A549 (cell line): ENCODE results near the gene PRSS35. TPM values are rescaled to one million over a fixed set of nuclear protein-coding genes. Genes with fewer than 3 reads are reported as not detected.

ENCODE experiments used
- ATAC-seq, 2 experiments: fragments of 200-7000 bp in 1 of 2; fragments of >200 bp in 1 of 2; cut with Nextera tagmentation in 1 of 2; cut with Tn5 transposase in 1 of 2; 3 replicates each; pipeline versions ENCODE4 v1.8.0 to v1.9.1; 2018 to 2020; ENCODE audit warnings: mild to moderate bottlenecking in 1 of 2, moderate library complexity in 1 of 2
- CTCF ChIA-PET: fragments of 300-600 bp; sonication (Branson Sonifier 250); formaldehyde crosslinking; extraction: SDS; loops from one replicate; lab custom pipeline; 2021; ENCODE audit warnings: antibody characterized with exemption, inconsistent platforms; lab: Yijun Ruan, JAX
- POLR2A ChIA-PET: fragments of 350-600 bp; formaldehyde crosslinking; extraction: SDS; loops from one replicate; lab custom pipeline; 2021; ENCODE audit warnings: antibody characterized with exemption, inconsistent platforms; lab: Yijun Ruan, JAX
- DNase-seq, 2 experiments: peaks; one replicate each; pipeline versions ENCODE4 v3.0.0 to v3.0.0-alpha.2; 2011 to 2016; ENCODE audit warnings: low read depth in 1 of 2, low spot score in 1 of 2
- FAIRE-seq: peaks from 2 replicates; lab custom pipeline; 2011; peaks lifted over from hg19 to GRCh38; lab: Jason Lieb, UNC
- H3K27ac ChIP-seq, 2 experiments: fragments of >200 bp; sonication (Bioruptor Twin); formaldehyde crosslinking; 3 replicates each; pipeline ENCODE4 v1.5.1; 2016 to 2017
- H3K4me1 ChIP-seq: fragments of >200 bp; sonication (Bioruptor Twin); formaldehyde crosslinking; 3 replicates; pipeline ENCODE4 v1.6.1; 2016
- H3K4me2 ChIP-seq: fragments of >200 bp; sonication (Bioruptor Twin); formaldehyde crosslinking; 3 replicates; pipeline ENCODE4 v1.6.1; 2016
- H3K4me3 ChIP-seq: fragments of >200 bp; sonication (Bioruptor Twin); formaldehyde crosslinking; 3 replicates; pipeline ENCODE4 v1.5.1; 2016
- H3K9me3 ChIP-seq: fragments of >200 bp; sonication (Bioruptor Twin); formaldehyde crosslinking; 3 replicates; pipeline ENCODE4 v1.6.1; 2016
- CBX8 ChIP-seq: fragments of 200-600 bp; sonication (generic); IDR thresholded peaks from 2 replicates; pipeline ENCODE4 v1.6.1; 2016
- CEBPB ChIP-seq, 2 experiments: fragments of >200 bp in 1 of 2; sonication (Bioruptor Twin) in 1 of 2; formaldehyde crosslinking in 1 of 2; IDR thresholded peaks; 2 replicates each; pipeline ENCODE4 v1.6.1; 2012 to 2016
- CHD2 ChIP-seq: fragments of 150-350 bp; IDR thresholded peaks from 2 replicates; pipeline ENCODE4 v1.6.1; 2014; ENCODE audit warnings: low read length; ENCODE audit not compliant: partially characterized antibody
- EHMT2 ChIP-seq: fragments of 200-600 bp; sonication (generic); IDR thresholded peaks from 2 replicates; pipeline ENCODE4 v1.6.1; 2016; ENCODE audit warnings: antibody characterized with exemption, low read depth, mild to moderate bottlenecking, moderate library complexity
- EP300 ChIP-seq, 2 experiments: fragments of >200 bp; sonication (Bioruptor Twin); formaldehyde crosslinking; IDR thresholded peaks; 2 replicates in 1 of 2; 3 replicates in 1 of 2; pipeline ENCODE4 v1.6.1; 2016 to 2017
- FOSB ChIP-seq: fragments of 250-450 bp; sonication (Bioruptor Pico); IDR thresholded peaks from 2 replicates; pipeline ENCODE4 v1.5.0; 2020; ENCODE audit warnings: mild to moderate bottlenecking, moderate library complexity
- FOXS1 ChIP-seq: fragments of 250-450 bp; sonication (Bioruptor Pico); IDR thresholded peaks from 2 replicates; pipeline ENCODE4 v1.5.0; 2020; ENCODE audit warnings: mild to moderate bottlenecking, moderate library complexity
- GATA3 ChIP-seq: IDR thresholded peaks from 2 replicates; pipeline ENCODE4 v1.6.1; 2012; ENCODE audit warnings: borderline replicate concordance
- HDAC2 ChIP-seq: fragments of 200-600 bp; sonication (generic); IDR thresholded peaks from 2 replicates; pipeline ENCODE4 v1.6.1; 2016
- HOXB5 ChIP-seq: fragments of 250-450 bp; sonication (Bioruptor Pico); IDR thresholded peaks from 2 replicates; pipeline ENCODE4 v1.5.0; 2020; ENCODE audit warnings: mild to moderate bottlenecking, moderate library complexity
- KDM5A ChIP-seq: fragments of 200-600 bp; sonication (generic); IDR thresholded peaks from 2 replicates; pipeline ENCODE4 v1.6.1; 2016; ENCODE audit warnings: antibody characterized with exemption, mild to moderate bottlenecking
- MAFK ChIP-seq: fragments of 450-650 bp; IDR thresholded peaks from 2 replicates; pipeline ENCODE4 v1.6.1; 2014; ENCODE audit not compliant: partially characterized antibody
- MYC ChIP-seq: IDR thresholded peaks from 2 replicates; pipeline ENCODE4 v1.6.1; 2012; ENCODE audit warnings: mild to moderate bottlenecking, inconsistent platforms, low read length, improper control_type of control experiment, borderline replicate concordance
- NFE2L2 ChIP-seq: fragments of 150-350 bp; conservative IDR thresholded peaks from 2 replicates; pipeline ENCODE4 v1.6.1; 2014; ENCODE audit warnings: low read length
- NPAS2 ChIP-seq: fragments of 250-450 bp; sonication (Bioruptor Pico); IDR thresholded peaks from 2 replicates; pipeline ENCODE4 v1.8.0; 2022; ENCODE audit warnings: mild to moderate bottlenecking, moderate library complexity, borderline replicate concordance
- NR3C1 ChIP-seq: fragments of >200 bp; sonication (Bioruptor Twin); formaldehyde crosslinking; IDR thresholded peaks from 3 replicates; pipeline ENCODE4 v1.6.1; 2017
- POLR2AphosphoS2 ChIP-seq: conservative IDR thresholded peaks from 2 replicates; pipeline ENCODE4 v1.6.1; 2012; ENCODE audit warnings: low read length, improper control_type of control experiment, inconsistent platforms
- RARB ChIP-seq: fragments of 250-450 bp; sonication (Bioruptor Pico); IDR thresholded peaks from 2 replicates; pipeline ENCODE4 v1.8.0; 2021; ENCODE audit warnings: mild to moderate bottlenecking, moderate library complexity
- RNF2 ChIP-seq: fragments of 200-600 bp; sonication (generic); IDR thresholded peaks from 2 replicates; pipeline ENCODE4 v1.6.1; 2016; ENCODE audit warnings: low read depth, mild to moderate bottlenecking, antibody characterized with exemption, moderate library complexity, borderline replicate concordance
- SREBF2 ChIP-seq: fragments of 450-650 bp; IDR thresholded peaks from 2 replicates; pipeline ENCODE4 v1.6.1; 2014; ENCODE audit warnings: mild to moderate bottlenecking, moderate library complexity
- ZFP36 ChIP-seq: fragments of 450-650 bp; IDR thresholded peaks from 2 replicates; pipeline ENCODE4 v1.6.1; 2014; ENCODE audit warnings: borderline replicate concordance; ENCODE audit not compliant: partially characterized antibody
- ZNF302 ChIP-seq: fragments of 250-450 bp; sonication (Bioruptor Pico); IDR thresholded peaks from 2 replicates; pipeline ENCODE4 v1.9.0; 2021; ENCODE audit warnings: inconsistent platforms, mild to moderate bottlenecking, moderate library complexity
- ZSCAN20 ChIP-seq: fragments of 250-450 bp; sonication (Bioruptor Pico); IDR thresholded peaks from 2 replicates; pipeline ENCODE4 v1.8.0; 2022; ENCODE audit warnings: mild to moderate bottlenecking, moderate library complexity
- WGBS: methylation state at CpG from one replicate; pipeline ENCODE4 v1.1.6; 2017; ENCODE audit errors: missing lambda C conversion rate; 5-methylcytosine and 5-hydroxymethylcytosine counted together
- polyA plus RNA-seq, 4 experiments: library from polyadenylated mRNA; depleted of rRNA in 3 of 4; stranded (reverse); fragments of >200 nt; fragmentation: RNase III in 1 of 4; extraction: RNeasy Plus Mini Kit Qiagen cat#74134 plus additional on column Dnase treatment in 1 of 4; gene quantifications; 2 replicates in 3 of 4; 3 replicates in 1 of 4; pipeline ENCODE4 v1.2.3, GENCODE V29; 2011 to 2017
- TF ChIP-seq, protein P1 (sequence below): fragments of 200-600 bp; sonication (generic); IDR thresholded peaks from 2 replicates; pipeline ENCODE4 v1.6.1; 2016; ENCODE audit warnings: antibody characterized with exemption, mild to moderate bottlenecking, moderate library complexity
- TF ChIP-seq, protein P2 (sequence below): IDR thresholded peaks from 2 replicates; pipeline ENCODE4 v1.6.1; 2012
- TF ChIP-seq, protein P3 (sequence below): IDR thresholded peaks from 2 replicates; pipeline ENCODE4 v1.6.1; 2012; ENCODE audit warnings: low read depth, borderline replicate concordance
- TF ChIP-seq, protein P4 (sequence below): fragments of >200 bp; sonication (Bioruptor Twin); formaldehyde crosslinking; IDR thresholded peaks from 3 replicates; pipeline ENCODE4 v1.5.1; 2016

Gene PRSS35
- polyA plus RNA-seq, 2 of the 4 experiments (the other 2 are of a cell fraction): 0.61 to 1.9 TPM

DNA sequence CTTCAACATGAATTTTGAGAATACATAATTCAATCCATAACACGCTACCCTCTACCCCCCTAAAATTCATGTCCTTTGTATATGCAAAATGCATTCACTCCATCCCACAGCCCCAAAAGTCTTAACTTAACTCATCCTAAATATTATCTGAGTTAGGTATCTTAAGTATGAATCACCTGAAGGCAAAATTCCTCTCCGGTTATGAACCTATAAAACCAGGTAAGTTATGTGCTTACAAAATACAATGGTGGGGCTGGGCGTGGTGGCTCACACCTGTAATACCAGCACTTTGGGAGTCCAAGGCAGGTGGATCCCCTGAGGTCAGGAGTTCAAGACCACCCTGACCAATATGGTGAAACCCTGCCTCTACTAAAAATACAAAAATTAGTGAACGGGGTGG, 23.5 kb upstream of the PRSS35 start:
- H3K27ac ChIP-seq: no peak overlapping the region
- TF ChIP-seq ZFP36: no peak
- TF ChIP-seq NR3C1: no peak
- no peak for TF ChIP-seq EP300 (IDR thresholded peaks at IDR 0.05)
- TF ChIP-seq, protein P1, sequence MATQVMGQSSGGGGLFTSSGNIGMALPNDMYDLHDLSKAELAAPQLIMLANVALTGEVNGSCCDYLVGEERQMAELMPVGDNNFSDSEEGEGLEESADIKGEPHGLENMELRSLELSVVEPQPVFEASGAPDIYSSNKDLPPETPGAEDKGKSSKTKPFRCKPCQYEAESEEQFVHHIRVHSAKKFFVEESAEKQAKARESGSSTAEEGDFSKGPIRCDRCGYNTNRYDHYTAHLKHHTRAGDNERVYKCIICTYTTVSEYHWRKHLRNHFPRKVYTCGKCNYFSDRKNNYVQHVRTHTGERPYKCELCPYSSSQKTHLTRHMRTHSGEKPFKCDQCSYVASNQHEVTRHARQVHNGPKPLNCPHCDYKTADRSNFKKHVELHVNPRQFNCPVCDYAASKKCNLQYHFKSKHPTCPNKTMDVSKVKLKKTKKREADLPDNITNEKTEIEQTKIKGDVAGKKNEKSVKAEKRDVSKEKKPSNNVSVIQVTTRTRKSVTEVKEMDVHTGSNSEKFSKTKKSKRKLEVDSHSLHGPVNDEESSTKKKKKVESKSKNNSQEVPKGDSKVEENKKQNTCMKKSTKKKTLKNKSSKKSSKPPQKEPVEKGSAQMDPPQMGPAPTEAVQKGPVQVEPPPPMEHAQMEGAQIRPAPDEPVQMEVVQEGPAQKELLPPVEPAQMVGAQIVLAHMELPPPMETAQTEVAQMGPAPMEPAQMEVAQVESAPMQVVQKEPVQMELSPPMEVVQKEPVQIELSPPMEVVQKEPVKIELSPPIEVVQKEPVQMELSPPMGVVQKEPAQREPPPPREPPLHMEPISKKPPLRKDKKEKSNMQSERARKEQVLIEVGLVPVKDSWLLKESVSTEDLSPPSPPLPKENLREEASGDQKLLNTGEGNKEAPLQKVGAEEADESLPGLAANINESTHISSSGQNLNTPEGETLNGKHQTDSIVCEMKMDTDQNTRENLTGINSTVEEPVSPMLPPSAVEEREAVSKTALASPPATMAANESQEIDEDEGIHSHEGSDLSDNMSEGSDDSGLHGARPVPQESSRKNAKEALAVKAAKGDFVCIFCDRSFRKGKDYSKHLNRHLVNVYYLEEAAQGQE: no peak
- no peak for TF ChIP-seq CHD2
- no peak for TF ChIP-seq MAFK
- TF ChIP-seq MYC: no peak
- no peak for TF ChIP-seq FOXS1 (CRISPR knock-in tag)
- no peak for TF ChIP-seq HDAC2
- TF ChIP-seq, protein P2, sequence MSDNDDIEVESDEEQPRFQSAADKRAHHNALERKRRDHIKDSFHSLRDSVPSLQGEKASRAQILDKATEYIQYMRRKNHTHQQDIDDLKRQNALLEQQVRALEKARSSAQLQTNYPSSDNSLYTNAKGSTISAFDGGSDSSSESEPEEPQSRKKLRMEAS: no peak
- no peak for TF ChIP-seq SREBF2
- CTCF ChIA-PET: no interaction called here
- FAIRE-seq (no peak), ATAC-seq (no peak), DNase-seq (no peak)
- H3K9me3 ChIP-seq: no peaks in the 10 kb centered on the region
- H3K4me2 ChIP-seq: no peak overlapping the region
- no peak overlapping the region for H3K4me3 ChIP-seq
- POLR2A ChIA-PET: no interaction called here
- WGBS: 78% methylated on average over 4 of the region's 4 CpGs
- H3K4me1 ChIP-seq: no peaks in the 10 kb centered on the region

DNA sequence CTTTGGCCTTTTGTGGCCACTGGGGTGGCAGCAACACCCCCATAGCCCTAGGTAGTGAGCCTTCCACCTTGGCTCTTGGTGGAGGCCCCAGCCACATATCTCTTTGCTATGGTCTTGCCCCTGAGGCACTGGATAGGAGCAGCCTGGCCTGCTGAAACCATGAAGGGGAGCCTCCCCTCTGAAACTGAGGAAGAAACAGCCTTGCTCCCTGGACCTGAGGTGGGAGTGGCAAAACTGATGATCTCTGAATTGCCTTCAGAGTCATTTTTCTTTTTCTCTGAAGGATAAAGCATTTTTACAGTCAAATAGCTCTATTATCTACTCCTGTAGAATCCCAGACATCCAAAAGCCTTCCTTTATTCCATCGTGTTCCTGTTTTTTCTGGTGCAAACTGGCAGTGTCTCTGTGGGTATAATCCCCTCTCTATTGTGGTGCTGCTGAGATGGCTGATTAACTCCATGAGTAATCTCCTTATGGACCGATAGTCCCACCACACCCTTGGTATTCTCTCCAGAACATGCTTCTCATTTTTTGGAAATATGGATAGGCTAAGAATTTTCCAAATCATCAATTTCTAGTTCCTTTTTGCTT, 22.0 kb upstream of the PRSS35 start:
- no peak overlapping the region for H3K27ac ChIP-seq
- ATAC-seq: no peak

More for the DNA sequence above, 22.0 kb upstream of the PRSS35 start:
- POLR2A ChIA-PET: no interaction called here
- FAIRE-seq (no peak), DNase-seq (no peak)
- Histone ChIP-seq H3K9me3 (no peaks in the 10 kb centered on the region), H3K4me1 (no peaks in the 10 kb centered on the region), H3K4me3 (no peak overlapping the region), H3K4me2 (no peak overlapping the region)
- WGBS: 79% methylated on average over 2 of the region's 2 CpGs
- CTCF ChIA-PET: no interaction called here
- TF ChIP-seq GATA3 (no peak), FOSB (CRISPR knock-in tag) (no peak), ZNF302 (CRISPR knock-in tag) (no peak), NPAS2 (CRISPR knock-in tag) (no peak), POLR2AphosphoS2 (no peak), EP300 (IDR thresholded peaks at IDR 0.05) (no peak), CBX8 (no peak), KDM5A (no peak), EHMT2 (no peak), CEBPB (IDR thresholded peaks at IDR 0.05) (no peak), FOXS1 (CRISPR knock-in tag) (no peak), RARB (CRISPR knock-in tag) (no peak), ZSCAN20 (no peak), HOXB5 (CRISPR knock-in tag) (no peak), RNF2 (no peak), NFE2L2 (no peak)
- TF ChIP-seq, protein P3, sequence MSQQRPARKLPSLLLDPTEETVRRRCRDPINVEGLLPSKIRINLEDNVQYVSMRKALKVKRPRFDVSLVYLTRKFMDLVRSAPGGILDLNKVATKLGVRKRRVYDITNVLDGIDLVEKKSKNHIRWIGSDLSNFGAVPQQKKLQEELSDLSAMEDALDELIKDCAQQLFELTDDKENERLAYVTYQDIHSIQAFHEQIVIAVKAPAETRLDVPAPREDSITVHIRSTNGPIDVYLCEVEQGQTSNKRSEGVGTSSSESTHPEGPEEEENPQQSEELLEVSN: no peak
- TF ChIP-seq, protein P4, sequence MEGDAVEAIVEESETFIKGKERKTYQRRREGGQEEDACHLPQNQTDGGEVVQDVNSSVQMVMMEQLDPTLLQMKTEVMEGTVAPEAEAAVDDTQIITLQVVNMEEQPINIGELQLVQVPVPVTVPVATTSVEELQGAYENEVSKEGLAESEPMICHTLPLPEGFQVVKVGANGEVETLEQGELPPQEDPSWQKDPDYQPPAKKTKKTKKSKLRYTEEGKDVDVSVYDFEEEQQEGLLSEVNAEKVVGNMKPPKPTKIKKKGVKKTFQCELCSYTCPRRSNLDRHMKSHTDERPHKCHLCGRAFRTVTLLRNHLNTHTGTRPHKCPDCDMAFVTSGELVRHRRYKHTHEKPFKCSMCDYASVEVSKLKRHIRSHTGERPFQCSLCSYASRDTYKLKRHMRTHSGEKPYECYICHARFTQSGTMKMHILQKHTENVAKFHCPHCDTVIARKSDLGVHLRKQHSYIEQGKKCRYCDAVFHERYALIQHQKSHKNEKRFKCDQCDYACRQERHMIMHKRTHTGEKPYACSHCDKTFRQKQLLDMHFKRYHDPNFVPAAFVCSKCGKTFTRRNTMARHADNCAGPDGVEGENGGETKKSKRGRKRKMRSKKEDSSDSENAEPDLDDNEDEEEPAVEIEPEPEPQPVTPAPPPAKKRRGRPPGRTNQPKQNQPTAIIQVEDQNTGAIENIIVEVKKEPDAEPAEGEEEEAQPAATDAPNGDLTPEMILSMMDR: no peak
